Sciatic nerve (tissue), 2 donors: ENCODE measurements around the gene NTRK3. TPM values are rescaled to one million over a fixed set of nuclear protein-coding genes. Genes with fewer than 3 reads are reported as not detected.

ENCODE experiments used
- ATAC-seq: fragments of 200-7000 bp; cut with Tn5 transposase; one replicate; pipeline ENCODE4 v1.9.1; 2020; ENCODE audit warnings: mild to moderate bottlenecking, moderate library complexity
- DNase-seq: peaks from one replicate; pipeline ENCODE4 v3.0.0-alpha.2; 2020; ENCODE audit warnings: low spot score
- intact Hi-C: fragments of 100-400 bp; cut with DNase I; formaldehyde crosslinking; loops from one replicate; pipeline ENCODE4 v1.14.2; 2022
- total RNA-seq: library from RNA; stranded (reverse); fragmentation: NEBNext Ultra II Directional; extraction: Animal tissue kit (Norgen Biotek cat#: 25700); gene quantifications from one replicate; pipeline ENCODE4 v1.2.1, GENCODE V29; 2021
- donor health status: DM: no; HTN: no; CAD: no.
- donor health status: DM: no; HTN: no; CAD: no.

The NTRK3 gene
- total RNA-seq, 1 donor from 2014 or later = 28.4 TPM

GRCh38 chr15:88264622-88265021, 8.1 kb upstream of the NTRK3 start:
- no peak for ATAC-seq
- intact Hi-C loops = no loop called here
- DNase-seq = no peak

DNA sequence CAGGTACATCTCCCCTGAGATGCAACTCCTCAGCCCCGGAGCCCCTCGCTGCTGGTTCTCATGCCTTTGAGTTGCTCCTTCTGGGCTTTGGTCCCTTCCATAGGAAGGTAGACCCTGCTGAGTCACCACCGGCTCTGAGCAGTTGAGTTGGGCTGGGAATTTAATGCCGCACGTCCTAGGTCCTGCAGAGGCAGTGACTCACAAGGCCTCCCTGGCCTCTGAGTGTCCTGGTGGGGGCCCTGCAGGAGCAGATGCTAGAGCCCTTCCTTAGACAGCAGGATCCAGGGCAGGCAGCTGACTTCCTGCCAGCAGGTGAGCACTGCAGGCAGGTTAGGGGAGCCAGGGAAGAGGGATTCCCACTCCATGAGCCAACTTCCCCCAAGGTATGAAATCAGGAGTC, 5.5 kb upstream of the NTRK3 start:
- intact Hi-C loops = no loop called here
- DNase-seq = no peak
- ATAC-seq = no peak

GRCh38 chr15:88258093-88258641, 1.6 kb upstream of the NTRK3 start:
- peak; percentile 69 for DNase-seq
- ATAC-seq = peak; percentile 8
- intact Hi-C loops = loop anchor here (10.0 kb wide), 1 partner anchor 1343 kb away; no protein-coding TSS in a partner anchor

- no peak for DNase-seq
- intact Hi-C loops = loop anchor here (10.0 kb wide), 1 partner anchor 1343 kb away; no protein-coding TSS in a partner anchor
- peak; percentile 8 for ATAC-seq
Measured at GRCh38 chr15:88257311-88258092, 963 bp upstream of the NTRK3 start.

GRCh38 chr15:88255484-88256278, 858 bp downstream of the NTRK3 start:
- ATAC-seq (peak; percentile 84), DNase-seq (peak; percentile 74)
- intact Hi-C loops = loop anchor here (10.0 kb wide), 1 partner anchor 1341 kb away; no protein-coding TSS in a partner anchor

GRCh38 chr15:88255087-88255483, 1.5 kb downstream of the NTRK3 start:
- intact Hi-C loops = loop anchor here (10.0 kb wide), 1 partner anchor 1340 kb away; no protein-coding TSS in a partner anchor
- DNase-seq = no peak
- no peak for ATAC-seq

DNA sequence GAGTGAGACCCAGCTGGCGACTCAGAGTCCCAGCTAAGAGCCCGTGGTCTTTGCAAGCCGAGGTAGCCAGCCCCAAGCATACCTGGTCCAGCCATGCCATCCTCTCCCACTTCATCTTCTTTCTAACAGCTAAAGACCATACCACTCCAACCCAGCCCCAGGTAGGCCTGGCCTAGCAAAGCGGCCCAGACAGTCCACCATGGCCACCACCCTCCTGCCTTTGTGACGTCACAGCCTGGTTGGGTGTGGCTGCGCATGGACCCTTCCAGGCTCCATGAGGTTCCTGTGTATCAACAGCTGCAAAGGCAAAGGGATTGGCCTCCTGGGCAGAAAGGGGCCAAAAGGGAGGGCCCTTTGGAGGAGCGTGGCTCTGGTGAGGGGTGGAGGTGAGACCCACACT, 4.1 kb downstream of the NTRK3 start:
- ATAC-seq = no peak
- intact Hi-C loops = loop anchor here (10.0 kb wide), 1 partner anchor 1338 kb away; no protein-coding TSS in a partner anchor
- DNase-seq = no peak

DNA sequence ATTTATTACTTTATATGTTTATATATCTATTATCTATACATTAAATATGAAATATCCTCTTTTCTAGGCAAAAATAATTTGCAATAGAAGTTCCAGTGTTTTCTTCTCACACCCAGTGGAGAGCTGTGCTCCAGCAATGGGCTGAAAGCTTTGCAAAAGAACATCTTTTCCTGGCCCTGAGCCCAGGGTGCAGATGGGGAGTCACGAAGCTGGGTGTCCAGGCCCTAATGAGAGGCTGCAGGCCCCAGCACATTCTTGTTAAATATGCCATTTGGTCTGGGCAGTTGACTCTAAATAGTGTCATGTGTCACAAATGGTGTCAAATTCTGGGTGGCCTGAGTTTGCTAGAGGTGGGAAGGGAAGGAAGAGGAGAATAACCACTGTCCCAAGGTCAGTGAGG, 5.7 kb downstream of the NTRK3 start:
- no peak for ATAC-seq
- intact Hi-C loops = loop anchor here (10.0 kb wide), 1 partner anchor 1336 kb away; no protein-coding TSS in a partner anchor
- DNase-seq = no peak

GRCh38 chr15:88249220-88249619, 7.3 kb downstream of the NTRK3 start:
- DNase-seq (no peak), ATAC-seq (no peak)
- intact Hi-C loops = no loop called here

DNA sequence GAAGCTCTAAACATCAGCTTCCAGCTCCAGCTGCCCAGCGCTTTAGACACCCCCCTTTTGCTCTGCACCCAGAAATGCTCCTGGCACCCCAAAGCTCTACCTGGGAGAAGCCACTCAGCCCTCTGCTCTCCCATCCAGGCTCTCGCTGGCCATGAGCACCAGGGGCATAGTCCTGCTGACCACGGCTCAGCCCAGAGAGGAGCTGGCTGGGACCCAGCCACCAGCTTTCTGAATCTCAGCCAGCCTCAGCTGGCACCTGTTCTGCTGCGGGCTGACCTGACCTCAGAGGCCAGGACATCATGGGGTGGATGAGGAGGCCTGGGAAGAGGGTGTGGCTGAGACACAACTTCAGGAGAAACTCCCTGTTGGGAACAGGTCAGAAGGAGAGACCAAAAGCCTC, 8.6 kb downstream of the NTRK3 start:
- peak; percentile 29 for ATAC-seq

DNA sequence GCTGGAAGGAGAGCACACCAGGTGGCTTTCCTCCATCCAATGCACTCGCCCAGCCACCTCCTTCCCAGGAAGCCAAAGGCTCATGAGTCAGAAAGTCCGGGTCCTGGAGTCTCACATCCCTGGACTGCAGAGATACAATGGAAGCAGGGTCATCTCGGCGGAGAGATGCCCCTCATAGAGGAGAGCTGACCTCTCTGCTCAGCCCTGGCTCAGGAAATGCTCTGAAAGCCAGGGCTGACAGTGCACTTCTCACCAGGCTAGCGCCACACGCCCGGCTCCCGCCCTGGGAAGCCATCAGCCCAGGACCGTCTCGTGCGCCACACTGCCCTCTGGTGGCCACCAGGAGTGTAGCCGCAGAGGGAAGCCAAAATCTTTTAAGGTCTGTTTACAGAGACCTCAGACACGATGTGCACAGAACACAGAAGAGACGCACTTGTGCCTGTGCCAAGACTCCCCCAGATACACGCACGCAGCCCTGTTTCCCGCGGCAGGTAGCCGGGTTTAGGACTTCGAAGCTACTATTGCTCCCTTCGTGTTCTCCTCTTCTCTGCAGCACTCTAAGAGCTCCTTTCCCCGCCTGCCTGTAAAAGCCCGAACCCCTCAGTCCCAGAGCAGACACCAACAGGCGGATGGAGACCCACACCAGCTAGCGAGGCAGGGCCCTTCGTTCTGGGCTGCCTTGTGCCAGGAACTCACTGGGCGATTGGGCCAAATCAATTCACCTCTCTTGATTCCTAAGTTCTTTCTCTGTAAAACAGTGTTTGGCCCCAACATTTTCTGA, 9.7 kb downstream of the NTRK3 start:
- ATAC-seq (peak; percentile 90), DNase-seq (peak; percentile 88)
- intact Hi-C loops = no loop called here

More for the DNA sequence above, 8.6 kb downstream of the NTRK3 start:
- no peak for DNase-seq
- intact Hi-C loops = no loop called here

DNA sequence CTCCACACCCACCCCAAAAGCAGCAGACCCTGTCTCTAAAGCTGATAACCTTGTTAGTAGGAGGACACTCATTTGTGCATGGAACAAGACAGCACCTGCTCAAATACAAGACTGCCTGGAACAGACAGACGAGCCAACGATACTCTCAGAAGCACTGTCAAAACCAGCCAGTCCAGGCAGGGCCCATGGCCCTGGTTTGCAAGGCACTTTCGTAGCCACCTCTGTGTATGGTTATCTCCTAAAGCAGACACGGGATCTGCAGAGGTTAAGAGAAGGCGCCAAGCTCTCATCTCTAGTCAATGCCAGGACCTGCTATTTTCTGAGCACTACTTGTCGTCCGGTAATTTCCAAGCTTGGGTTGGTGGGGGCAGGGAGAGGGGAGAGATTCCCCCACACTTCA, 10.5 kb downstream of the NTRK3 start:
- intact Hi-C loops = no loop called here
- no peak for DNase-seq
- ATAC-seq = no peak

DNA sequence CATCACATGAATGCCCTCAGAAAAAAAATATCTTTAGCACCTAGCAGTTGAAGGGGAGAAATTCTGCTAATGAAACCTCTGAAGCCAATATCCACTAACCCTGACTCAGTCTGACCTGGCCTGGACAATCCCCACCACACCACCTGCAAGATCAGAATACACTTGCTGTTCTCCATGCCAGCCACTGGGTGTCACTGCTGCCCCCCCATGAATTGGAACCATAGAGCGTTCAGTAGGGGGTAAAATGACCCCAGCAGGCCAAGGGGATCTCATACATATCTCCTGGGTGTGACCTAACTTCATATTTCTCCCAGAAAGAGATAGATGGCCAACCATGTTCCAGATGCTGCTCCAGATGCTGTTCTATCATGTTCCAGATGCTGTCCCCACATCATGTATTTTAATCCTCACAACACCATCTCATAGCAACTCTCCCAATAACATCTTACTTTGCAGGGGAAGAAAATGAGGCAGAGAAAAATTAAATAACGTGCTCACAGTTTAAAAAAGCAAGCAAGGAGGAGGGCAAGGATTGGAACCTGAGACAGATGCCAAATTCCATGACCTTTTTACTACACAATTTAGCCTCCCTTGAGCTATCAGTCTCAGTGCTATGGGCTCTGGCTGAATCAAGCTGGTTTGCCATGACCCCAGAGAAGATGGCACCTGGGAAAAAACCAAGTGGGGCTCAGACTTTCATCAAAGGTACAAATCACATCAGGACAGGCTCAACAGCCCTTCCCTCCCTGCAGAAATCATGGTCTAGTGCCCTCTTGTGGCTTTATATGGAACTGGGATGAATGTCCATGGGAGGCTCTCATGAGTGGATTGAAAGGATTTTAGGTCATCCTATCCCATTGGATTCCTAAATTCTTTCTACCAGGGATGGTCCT, 12.4 kb downstream of the NTRK3 start:
- DNase-seq (no peak), ATAC-seq (no peak)
- intact Hi-C loops = no loop called here

GRCh38 chr15:88242586-88243555, 13.7 kb downstream of the NTRK3 start:
- DNase-seq = no peak
- intact Hi-C loops = no loop called here
- ATAC-seq = no peak

- ATAC-seq = no peak
- no peak for DNase-seq
- intact Hi-C loops = no loop called here
Measured at GRCh38 chr15:88241461-88241860, 15.1 kb downstream of the NTRK3 start.

DNA sequence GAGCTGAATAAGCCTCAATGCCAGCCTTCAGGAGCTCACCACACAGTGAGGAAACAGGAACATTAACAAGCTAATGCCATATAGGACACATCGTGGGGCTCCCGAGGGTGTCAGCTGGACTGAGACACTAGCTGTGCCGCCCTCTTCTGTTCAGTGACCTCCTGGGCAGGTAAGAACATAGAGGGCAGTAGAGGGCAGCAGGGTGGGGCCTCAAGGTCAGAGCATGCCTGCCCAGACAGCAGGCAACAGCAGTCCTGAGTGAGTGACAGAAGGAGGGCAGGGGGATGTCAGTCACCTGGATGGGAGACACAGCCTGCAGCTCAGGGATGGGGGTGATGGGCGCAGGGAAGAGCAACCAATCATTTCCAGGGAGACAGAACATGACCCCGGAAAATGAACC, 15.5 kb downstream of the NTRK3 start:
- ATAC-seq (no peak), DNase-seq (no peak)
- intact Hi-C loops = no loop called here

- no peak for DNase-seq
- ATAC-seq = no peak
- intact Hi-C loops = no loop called here
Measured at GRCh38 chr15:88239594-88239993, 16.9 kb downstream of the NTRK3 start.
